ENCODE data around the gene PTTG1IP. TPM values are rescaled to one million over a fixed set of nuclear protein-coding genes. Genes with fewer than 3 reads are reported as not detected.

PTTG1IP gene
- total and polyA plus RNA-seq, 8 donors: 61.3 to 253 (median 114) TPM

DNA sequence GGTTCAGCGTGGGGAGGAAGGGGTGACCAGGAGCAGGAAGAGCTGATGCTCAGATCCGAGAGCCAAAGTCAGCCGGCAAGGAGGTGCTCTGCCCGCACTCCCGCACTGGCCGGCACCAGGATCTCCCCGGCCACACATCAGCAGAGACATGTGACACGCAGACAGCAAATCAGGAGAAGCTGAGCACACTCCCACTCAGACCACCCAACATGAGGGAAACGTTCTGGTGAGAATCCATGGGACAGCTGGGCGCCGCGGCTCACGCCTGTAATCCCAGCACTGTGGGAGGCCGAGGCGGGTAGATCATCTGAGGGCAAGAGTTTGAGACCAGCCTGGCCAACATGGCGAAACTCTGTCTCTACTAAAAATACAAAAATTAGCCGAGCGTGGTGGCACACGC is 18.6 kb upstream of the PTTG1IP start:
- no peak overlapping the region for H3K4me3 ChIP-seq
- no peak for DNase-seq
- peaks cover 0 to under 1% (median 0%) of the 10 kb centered on the region in 4 donors for H3K4me1 ChIP-seq
- WGBS, 5 donors: 70 to 74% (median 71%) methylated on average over 16 to 19 of the region's 19 CpGs
- H3K27me3 ChIP-seq: peaks cover 0 to 60% (median 0%) of the 10 kb centered on the region in 3 donors
- H3K36me3 ChIP-seq: peaks cover 0 to 45% (median 3%) of the 10 kb centered on the region in 4 donors
- H3K9me3 ChIP-seq: no peaks in the 10 kb centered on the region
- H3K27ac ChIP-seq: no peak overlapping the region
- intact Hi-C loops (cut with DNase I; ENCODE audit: low total_unique reads): loop anchor here (5.0 kb wide), 1 partner anchor 40 kb away; no protein-coding TSS in a partner anchor
- no peak for TF ChIP-seq POLR2A (IDR thresholded peaks at IDR 0.05)
- TF ChIP-seq EP300 (IDR thresholded peaks at IDR 0.05): no peak
- TF ChIP-seq, protein P1, sequence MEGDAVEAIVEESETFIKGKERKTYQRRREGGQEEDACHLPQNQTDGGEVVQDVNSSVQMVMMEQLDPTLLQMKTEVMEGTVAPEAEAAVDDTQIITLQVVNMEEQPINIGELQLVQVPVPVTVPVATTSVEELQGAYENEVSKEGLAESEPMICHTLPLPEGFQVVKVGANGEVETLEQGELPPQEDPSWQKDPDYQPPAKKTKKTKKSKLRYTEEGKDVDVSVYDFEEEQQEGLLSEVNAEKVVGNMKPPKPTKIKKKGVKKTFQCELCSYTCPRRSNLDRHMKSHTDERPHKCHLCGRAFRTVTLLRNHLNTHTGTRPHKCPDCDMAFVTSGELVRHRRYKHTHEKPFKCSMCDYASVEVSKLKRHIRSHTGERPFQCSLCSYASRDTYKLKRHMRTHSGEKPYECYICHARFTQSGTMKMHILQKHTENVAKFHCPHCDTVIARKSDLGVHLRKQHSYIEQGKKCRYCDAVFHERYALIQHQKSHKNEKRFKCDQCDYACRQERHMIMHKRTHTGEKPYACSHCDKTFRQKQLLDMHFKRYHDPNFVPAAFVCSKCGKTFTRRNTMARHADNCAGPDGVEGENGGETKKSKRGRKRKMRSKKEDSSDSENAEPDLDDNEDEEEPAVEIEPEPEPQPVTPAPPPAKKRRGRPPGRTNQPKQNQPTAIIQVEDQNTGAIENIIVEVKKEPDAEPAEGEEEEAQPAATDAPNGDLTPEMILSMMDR (IDR thresholded peaks at IDR 0.05): no peak

DNA sequence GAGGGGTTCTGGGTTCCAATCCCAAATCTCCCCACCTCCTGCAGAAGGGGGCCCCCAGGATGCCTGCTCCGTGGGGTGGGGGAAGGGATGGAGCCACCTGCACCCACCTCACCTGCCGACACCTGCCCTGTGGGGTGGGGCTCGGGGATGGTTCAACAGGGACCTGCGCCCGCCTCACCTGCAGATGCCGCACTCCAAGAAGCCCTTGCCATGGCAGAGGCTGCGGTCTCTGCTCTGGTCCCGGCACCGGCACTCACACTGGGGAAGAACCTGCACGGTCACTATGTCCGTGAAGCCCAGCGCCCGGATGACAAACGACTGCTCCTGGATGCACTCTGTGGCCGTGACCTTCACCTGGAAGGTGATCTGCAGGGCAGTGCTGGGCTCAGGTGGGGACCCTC is 18.1 kb upstream of the PTTG1IP start:
- Histone ChIP-seq H3K36me3 (peaks cover 0 to 50% (median 6%) of the 10 kb centered on the region in 4 donors), H3K4me3 (no peak overlapping the region), H3K4me1 (no peaks in the 10 kb centered on the region), H3K9me3 (no peaks in the 10 kb centered on the region), H3K27me3 (peaks cover 0 to 56% (median 0%) of the 10 kb centered on the region in 3 donors), H3K27ac (no peak overlapping the region)
- TF ChIP-seq, protein P1 (IDR thresholded peaks at IDR 0.05): no peak
- TF ChIP-seq POLR2A (IDR thresholded peaks at IDR 0.05) (no peak), EP300 (IDR thresholded peaks at IDR 0.05) (no peak), POLR2AphosphoS5 (IDR thresholded peaks at IDR 0.05) (no peak)
- DNase-seq: no peak
- intact Hi-C loops (cut with DNase I; ENCODE audit: low total_unique reads): loop anchor here (5.0 kb wide), 1 partner anchor 41 kb away; no protein-coding TSS in a partner anchor
- WGBS, 5 donors: 77 to 88% (median 80%) methylated on average over 9 to 15 of the region's 15 CpGs

DNA sequence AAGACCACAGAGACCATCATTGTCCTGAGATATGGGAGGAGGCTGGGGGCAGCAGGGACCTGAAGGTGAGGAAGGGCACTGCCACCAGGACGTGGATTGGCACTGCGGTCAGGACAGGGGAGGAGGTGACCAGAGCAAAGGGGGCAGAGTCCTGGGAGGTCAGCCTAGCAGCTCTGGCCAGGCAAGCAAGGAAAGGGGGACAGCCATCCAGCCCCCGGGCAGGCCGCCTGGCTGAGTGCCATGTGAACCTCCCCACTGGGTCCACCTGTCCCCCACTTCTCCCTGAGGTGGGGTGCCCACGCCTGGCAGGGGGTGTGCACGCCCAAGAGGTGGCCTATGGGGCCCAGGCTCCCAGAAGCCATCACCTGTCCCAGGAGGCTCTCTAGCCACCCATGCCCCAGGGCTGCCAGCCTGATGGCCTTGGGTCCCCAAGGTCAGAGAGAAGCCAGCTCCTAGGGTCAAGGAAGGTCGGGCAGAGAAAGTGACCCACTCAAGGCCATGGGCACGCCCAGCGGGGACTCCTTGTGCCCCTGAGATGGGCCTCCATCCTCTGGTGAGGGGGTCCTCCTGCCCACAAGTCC is 17.6 kb upstream of the PTTG1IP start:
- TF ChIP-seq POLR2AphosphoS5 (IDR thresholded peaks at IDR 0.05): no peak
- TF ChIP-seq POLR2A (IDR thresholded peaks at IDR 0.05): no peak
- TF ChIP-seq EP300 (IDR thresholded peaks at IDR 0.05): no peak
- TF ChIP-seq, protein P1 (IDR thresholded peaks at IDR 0.05): no peak
- Histone ChIP-seq H3K27ac (no peak overlapping the region), H3K4me1 (no peaks in the 10 kb centered on the region), H3K9me3 (no peaks in the 10 kb centered on the region), H3K36me3 (peaks cover 0 to 55% (median 10%) of the 10 kb centered on the region in 4 donors), H3K4me3 (no peak overlapping the region), H3K27me3 (peaks cover 0 to 54% (median 0%) of the 10 kb centered on the region in 3 donors)
- 75 to 81% (median 78%) methylated on average over 5 to 9 of the region's 9 CpGs for WGBS, 5 donors
- DNase-seq: no peak
- intact Hi-C loops (cut with DNase I; ENCODE audit: low total_unique reads): loop anchor here (5.0 kb wide), 1 partner anchor 41 kb away; no protein-coding TSS in a partner anchor

DNA sequence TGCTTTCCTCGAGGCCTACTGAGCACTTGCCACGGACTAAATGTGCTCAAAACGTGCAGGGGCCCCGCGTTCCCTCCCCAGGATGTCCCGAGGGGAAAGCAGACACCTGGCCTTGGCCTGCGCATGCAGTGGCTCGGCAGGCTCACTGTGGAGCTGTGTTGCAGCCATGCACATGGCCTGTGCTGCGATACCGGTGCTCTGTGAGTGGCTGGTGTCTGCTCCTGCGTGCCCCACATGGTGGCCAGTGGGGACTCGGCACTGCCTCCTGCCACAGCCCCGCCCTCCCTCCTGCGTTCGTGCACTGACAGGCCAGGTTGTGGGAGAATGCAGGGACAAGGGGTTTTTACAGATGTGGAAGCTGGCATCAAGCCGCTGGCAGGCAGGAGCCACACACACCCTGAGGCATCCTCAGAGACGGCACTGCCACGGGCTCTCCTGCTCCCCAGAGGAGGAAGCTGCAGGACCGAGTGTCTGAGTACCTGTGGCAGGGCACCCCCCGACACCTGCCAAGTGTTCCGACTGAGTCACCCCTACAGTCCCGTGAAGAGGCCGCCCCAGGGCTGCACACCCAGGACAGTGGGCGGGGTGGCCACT is 16.9 kb upstream of the PTTG1IP start:
- intact Hi-C loops (cut with DNase I; ENCODE audit: low total_unique reads): loop anchor here (5.0 kb wide), 1 partner anchor 42 kb away; no protein-coding TSS in a partner anchor
- Histone ChIP-seq H3K9me3 (no peaks in the 10 kb centered on the region), H3K36me3 (peaks cover 0 to 55% (median 10%) of the 10 kb centered on the region in 4 donors), H3K4me3 (no peak overlapping the region), H3K4me1 (no peaks in the 10 kb centered on the region), H3K27me3 (peaks cover 0 to 54% (median 0%) of the 10 kb centered on the region in 3 donors), H3K27ac (no peak overlapping the region)
- TF ChIP-seq POLR2AphosphoS5 (IDR thresholded peaks at IDR 0.05): no peak
- TF ChIP-seq, protein P1 (IDR thresholded peaks at IDR 0.05): no peak
- DNase-seq: no peak
- 70 to 87% (median 74%) methylated on average over 8 to 24 of the region's 24 CpGs for WGBS, 5 donors

All from stomach (tissue), 9 donors.